ENCODE results near the gene GALNT6.
A peak's percentile ranks its signal among the peaks of the same experiment; 100 is the strongest.
"Not testable (repeated sequence)": the region's sequence is repeated elsewhere in the genome, so short reads cannot be mapped to it uniquely, and the experiment has no call there.

Gene GALNT6

DNA sequence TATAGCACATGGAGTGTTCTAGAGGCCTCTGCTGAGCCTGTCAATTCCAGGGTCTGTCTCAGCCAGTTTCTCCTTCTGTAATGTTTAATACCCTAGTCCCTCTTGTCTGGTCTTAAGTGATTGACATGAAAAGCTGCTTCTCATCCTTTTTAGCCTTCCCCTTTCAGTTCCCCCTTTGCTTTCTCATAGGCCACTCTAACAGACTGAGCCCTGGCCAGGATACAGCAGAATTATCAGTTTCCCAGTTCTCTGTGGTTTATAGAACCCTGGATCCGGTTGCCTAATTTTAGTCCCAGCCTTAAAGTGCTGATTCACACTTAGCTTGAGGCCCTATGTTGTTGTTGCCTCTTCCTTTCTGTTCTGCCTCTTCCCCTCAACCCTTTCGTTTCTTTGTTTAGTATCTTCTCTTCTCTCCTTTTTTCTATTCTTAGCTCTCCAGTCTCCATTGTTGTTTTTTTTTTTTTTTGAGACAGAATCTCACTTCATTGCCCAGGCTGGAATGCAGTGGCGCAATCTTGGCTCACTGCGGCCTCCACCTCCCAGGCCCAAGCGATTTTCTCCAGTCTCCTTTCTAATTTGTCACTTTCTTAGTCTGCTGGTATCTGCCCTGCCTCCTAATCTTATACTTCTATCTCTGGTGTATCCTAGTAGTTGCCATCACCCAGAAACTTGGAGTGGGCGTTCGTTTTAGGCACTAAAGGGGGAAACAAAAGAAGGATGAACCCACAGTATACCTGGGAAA is 64.3 kb downstream of the GALNT6 start:
- no peak for ATAC-seq (replicated peaks)
- H3K4me1 Mint-ChIP-seq (ENCODE audit: low read depth in 2 of 2) = peaks cover 50 to 65% of the 10 kb centered on the region in 2 donors
- no peaks in the 10 kb centered on the region for H3K9me3 Mint-ChIP-seq
- peak overlapping the region; percentile 67 to 91 for H3K27ac Mint-ChIP-seq
- H3K36me3 Mint-ChIP-seq (ENCODE audit: insufficient read depth) = peaks cover 31% of the 10 kb centered on the region
- H3K27me3 Mint-ChIP-seq = no peaks in the 10 kb centered on the region
- peak overlapping the region; percentile 39 to 41 for H3K4me3 Mint-ChIP-seq
- DNase-seq = no peak

DNA sequence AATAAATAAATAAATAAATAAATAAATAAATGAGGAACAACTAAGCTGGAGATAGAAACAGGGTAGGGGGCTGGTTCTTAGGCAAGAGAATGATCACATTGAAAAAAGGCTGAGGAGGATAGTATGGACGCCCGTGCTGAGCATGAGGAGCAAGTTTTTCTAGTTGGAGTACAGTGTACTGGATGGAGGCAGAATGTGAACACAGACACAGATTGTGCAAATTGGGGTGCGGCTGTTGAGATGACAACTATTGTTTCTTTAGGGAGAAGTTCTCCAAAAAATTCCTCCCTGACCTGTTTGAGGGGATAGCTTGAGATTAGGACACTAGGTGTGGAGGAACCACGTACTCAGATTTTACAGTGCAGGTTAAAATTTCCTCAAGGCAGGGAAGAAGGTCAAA is 66.3 kb downstream of the GALNT6 start:
- H3K36me3 Mint-ChIP-seq (ENCODE audit: insufficient read depth) = peaks cover 42% of the 10 kb centered on the region
- H3K27ac Mint-ChIP-seq = peak overlapping the region; percentile 88 to 97
- ATAC-seq (replicated peaks) = no peak
- no peaks in the 10 kb centered on the region for H3K27me3 Mint-ChIP-seq
- H3K4me1 Mint-ChIP-seq (ENCODE audit: low read depth in 2 of 2) = peaks cover 66 to 77% of the 10 kb centered on the region in 2 donors
- DNase-seq = no peak
- no peaks in the 10 kb centered on the region for H3K9me3 Mint-ChIP-seq
- H3K4me3 Mint-ChIP-seq = peak overlapping the region; percentile 92 to 94

DNA sequence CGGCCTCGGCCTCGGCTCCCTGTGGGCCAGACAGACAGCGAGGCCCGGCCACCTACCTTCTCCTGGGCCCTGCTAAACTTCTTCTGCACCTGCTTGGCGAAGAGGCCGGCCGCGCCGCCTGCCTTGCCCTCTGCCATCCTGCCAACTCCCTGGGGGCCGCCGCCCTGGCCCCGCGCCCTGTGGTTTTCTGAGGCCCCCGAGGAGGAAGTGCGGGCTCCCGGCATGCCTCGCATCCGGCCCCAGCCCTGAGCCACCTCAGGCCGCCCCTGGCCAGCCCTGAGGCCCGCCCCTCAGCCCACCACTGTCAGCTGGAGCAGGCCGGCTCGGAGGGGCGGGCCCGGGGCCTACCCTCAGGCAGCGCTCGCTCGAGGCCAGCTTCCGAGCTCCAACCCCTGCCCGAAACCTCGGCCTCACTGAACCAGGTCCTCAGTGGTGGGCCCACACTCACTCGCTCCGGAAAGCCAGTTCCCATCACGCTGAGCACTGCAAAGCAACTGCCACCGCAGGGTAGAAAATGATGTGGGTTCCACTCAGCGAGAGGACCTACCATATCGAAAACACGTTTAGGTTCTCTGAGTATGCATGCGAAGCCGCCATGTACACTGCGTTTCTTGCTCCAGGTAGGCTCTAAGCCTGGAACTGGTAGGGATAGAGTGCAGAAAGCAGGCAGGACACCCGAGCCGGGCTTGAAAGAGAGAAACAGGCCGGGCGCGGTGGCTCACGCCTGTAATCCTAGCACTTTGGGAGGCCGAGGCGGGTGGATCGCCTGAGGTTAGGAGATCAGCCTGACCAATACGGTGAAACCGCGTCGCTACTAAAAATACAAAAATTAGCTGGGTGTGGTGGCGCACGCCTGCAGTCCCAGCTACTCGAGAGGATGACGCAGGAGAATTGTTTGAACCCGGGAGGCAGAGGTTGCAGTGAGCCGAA is 67.0 kb downstream of the GALNT6 start, which contains the start of gene BIN2:
Gene BIN2 (minus strand): TSS at position 209 of the 930 bp plus-strand sequence. CDS start 72 bp downstream, at position 137.
- Mint-ChIP-seq H3K4me3 (peak within 1 kb of the TSS; percentile 92 to 94), H3K9me3 (no peaks in the 10 kb centered on the region), H3K4me1 (ENCODE audit: low read depth in 2 of 2) (peaks cover 64 to 78% of the 10 kb centered on the region in 2 donors), H3K27ac (peak within 1 kb of the TSS; percentile 88 to 97), H3K36me3 (ENCODE audit: insufficient read depth) (peaks cover 42% of the 10 kb centered on the region), H3K27me3 (no peaks in the 10 kb centered on the region)
- ATAC-seq (replicated peaks) = peak; percentile 71
- DNase-seq = peak; percentile 64 to 70 (median 69)

DNA sequence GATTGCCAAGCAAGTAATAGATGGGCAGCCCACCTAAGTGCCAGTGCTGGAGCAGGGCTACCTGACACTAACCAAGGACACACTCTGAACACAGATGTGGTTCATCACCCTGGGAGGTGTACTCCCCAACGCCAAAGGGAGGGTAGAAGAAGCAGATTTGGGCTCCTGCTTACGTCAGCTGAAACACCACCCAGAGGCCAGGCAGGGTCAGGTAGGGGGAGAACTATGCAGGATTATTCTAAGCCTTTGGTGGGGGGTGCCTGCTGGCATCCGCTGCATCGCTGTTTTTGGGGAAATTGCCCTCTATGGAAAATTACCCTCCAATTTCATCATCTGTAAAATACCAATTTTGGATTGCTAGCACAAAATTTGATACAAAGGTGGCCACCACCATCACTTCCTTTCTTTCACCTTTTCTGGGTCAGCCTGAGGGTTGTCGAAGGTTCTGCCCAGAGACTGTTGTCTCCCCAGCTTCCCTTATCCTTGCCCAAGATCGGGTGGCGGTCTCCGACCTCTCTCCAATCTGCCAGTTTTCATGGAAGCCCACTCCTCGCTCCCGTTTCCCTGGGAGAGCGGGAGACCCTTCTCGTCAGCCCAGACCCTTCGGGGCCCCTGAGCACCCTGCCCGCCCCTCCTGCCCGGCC is 67.8 kb downstream of the GALNT6 start:
- Mint-ChIP-seq H3K9me3 (no peaks in the 10 kb centered on the region), H3K27me3 (no peaks in the 10 kb centered on the region), H3K4me1 (ENCODE audit: low read depth in 2 of 2) (peaks cover 64 to 78% of the 10 kb centered on the region in 2 donors), H3K36me3 (ENCODE audit: insufficient read depth) (peaks cover 46% of the 10 kb centered on the region), H3K4me3 (peak overlapping the region; percentile 92 to 94), H3K27ac (peak overlapping the region; percentile 88 to 97)
- DNase-seq (peak; percentile 54 to 58 (median 55)), ATAC-seq (replicated peaks) (peak; percentile 66)

DNA sequence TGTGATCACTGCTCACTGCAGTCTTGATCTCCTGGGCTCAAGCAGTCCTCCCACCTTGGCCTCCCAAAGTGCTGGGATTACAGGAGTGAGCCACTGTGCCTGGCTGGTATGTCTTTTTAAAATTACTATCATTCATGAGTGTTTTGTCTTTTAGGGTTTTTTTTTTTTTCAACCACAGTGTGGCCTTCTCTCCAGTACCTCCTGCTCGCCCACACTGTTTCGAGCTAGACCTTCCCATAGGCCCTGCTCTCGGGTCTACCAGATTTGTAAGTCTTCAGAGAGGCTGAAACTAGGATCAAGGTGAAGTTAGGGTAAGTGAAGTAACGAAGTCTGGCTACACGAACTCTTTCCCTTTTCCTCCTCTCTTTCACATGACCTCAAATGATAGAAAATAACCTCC is 68.8 kb downstream of the GALNT6 start:
- ATAC-seq (replicated peaks) = no peak
- H3K9me3 Mint-ChIP-seq = no peaks in the 10 kb centered on the region

DNA sequence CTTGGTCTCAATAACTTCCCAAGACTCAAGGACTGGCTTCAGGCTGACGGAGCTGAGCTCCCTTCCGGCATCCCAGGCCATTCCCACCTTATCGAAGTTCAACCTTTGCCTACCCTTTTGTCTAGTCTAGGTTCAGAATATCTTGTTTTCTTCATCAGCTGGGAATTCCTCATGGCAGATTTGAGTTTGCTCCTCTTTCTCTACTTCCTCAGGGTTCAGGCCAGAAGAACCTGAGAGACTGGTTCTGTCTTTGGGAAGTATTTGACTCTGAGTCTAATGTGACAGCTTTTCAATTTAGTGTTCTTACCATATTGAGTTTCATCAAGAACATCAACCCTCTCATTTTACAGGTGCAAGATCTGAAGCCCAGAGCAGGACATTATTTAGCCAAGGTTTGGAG is 69.3 kb downstream of the GALNT6 start:
- ATAC-seq (replicated peaks) (no peak), DNase-seq (no peak)
- Mint-ChIP-seq H3K4me1 (ENCODE audit: low read depth in 2 of 2) (peaks cover 67 to 78% of the 10 kb centered on the region in 2 donors), H3K9me3 (no peaks in the 10 kb centered on the region), H3K4me3 (peak overlapping the region; percentile 92 to 94), H3K36me3 (ENCODE audit: insufficient read depth) (peaks cover 47% of the 10 kb centered on the region), H3K27ac (peak overlapping the region; percentile 88 to 97), H3K27me3 (no peaks in the 10 kb centered on the region)

More for the DNA sequence above, 68.8 kb downstream of the GALNT6 start:
- peak overlapping the region; percentile 92 to 94 for H3K4me3 Mint-ChIP-seq
- no peak for DNase-seq
- peaks cover 68 to 83% of the 10 kb centered on the region in 2 donors for H3K4me1 Mint-ChIP-seq (ENCODE audit: low read depth in 2 of 2)
- H3K27me3 Mint-ChIP-seq = no peaks in the 10 kb centered on the region
- peaks cover 50% of the 10 kb centered on the region for H3K36me3 Mint-ChIP-seq (ENCODE audit: insufficient read depth)
- H3K27ac Mint-ChIP-seq = peak overlapping the region; percentile 88 to 97

DNA sequence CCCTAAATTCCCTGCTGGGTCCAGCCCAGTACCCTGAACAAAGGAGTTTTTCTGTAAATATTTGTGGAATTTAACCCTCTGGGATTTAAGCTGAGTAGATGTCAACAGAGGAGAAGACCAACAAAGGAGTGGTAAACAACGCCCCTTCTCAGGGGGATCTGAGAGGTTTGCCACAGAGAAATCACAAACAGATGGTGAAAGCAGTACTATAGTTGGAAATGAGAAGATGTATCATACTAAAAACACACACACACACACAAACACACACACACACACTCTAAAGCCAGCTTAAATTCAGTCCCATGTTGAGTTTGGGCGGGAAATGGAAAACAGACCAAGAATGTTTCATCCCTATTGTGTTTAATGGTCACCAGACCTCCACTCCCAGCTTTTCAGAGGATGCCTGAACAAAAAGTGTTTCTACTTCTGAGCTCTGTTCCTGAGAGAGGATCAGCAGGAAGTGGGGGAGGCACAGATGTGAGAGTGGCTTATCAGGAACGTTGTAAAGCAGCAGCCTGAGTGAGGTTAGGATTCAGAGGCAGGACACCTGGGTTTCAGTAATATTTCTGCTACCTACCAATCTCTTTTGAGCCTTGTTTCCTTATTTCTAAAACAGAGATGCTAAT is 70.4 kb downstream of the GALNT6 start:
- Mint-ChIP-seq H3K27me3 (no peaks in the 10 kb centered on the region), H3K27ac (peak overlapping the region; percentile 88 to 97), H3K9me3 (no peaks in the 10 kb centered on the region), H3K4me3 (peak overlapping the region; percentile 92 to 94), H3K36me3 (ENCODE audit: insufficient read depth) (peaks cover 49% of the 10 kb centered on the region), H3K4me1 (ENCODE audit: low read depth in 2 of 2) (peaks cover 65 to 77% of the 10 kb centered on the region in 2 donors)
- ATAC-seq (replicated peaks) (no peak), DNase-seq (no peak)

DNA sequence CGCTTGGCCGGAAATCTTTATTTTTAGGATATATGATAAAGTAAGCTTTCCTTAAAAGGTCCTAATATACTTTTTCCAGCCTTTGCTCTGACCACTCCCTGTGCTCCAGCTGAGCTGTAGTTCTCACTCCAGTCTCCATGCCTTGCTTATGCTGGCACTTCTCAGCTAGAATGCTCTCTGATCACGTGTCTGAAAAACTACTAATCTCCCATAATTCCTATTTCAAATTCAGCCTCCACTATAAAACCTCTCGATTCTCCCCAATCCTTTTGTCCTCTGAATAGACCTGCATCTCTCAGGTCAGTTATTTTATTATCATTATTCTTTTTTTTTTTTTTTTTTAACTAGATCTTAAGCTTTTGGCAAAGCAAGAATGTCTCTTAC is 70.9 kb downstream of the GALNT6 start:
- H3K36me3 Mint-ChIP-seq (ENCODE audit: insufficient read depth) = peaks cover 54% of the 10 kb centered on the region
- H3K9me3 Mint-ChIP-seq = no peaks in the 10 kb centered on the region
- no peaks in the 10 kb centered on the region for H3K27me3 Mint-ChIP-seq
- peak overlapping the region; percentile 92 to 94 for H3K4me3 Mint-ChIP-seq
- DNase-seq = no peak
- H3K27ac Mint-ChIP-seq = peak overlapping the region; percentile 88 to 97
- H3K4me1 Mint-ChIP-seq (ENCODE audit: low read depth in 2 of 2) = peaks cover 64 to 77% of the 10 kb centered on the region in 2 donors
- no peak for ATAC-seq (replicated peaks)

DNA sequence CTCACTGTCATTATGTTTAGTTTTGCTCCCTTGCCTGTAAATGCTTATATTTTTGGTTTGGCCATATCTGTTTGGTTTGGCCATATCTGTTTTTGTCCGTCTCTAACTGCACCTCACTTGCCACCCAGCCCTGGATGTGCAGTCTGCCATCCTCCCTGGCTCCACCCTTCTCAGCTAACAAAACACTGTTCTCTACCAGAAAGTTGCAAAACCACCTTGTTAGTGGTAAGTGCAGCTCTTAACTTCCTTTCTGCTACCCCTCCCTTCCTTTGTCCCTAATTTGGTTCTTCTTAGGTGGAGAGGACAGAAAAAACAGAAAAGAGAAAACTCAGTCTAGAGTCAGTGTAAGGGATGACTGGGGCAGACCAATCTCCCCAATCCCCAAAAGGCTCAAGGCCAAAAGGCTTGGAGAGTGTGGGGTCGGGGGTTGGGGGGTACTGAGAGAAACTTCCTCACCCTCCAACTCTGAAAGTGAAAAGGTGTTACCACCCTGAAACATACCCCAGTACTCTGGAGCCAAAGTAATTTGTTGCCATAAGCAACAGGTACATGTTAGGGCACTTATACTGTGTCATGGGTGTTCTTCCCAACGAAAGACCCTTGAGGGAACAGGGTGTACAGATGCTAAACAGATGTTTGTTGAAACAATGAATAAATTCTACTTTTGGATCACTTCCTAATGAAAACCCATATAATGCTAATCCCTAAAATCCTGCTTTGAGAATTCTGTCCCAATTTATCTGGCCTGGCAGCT is 72.2 kb downstream of the GALNT6 start:
- peak overlapping the region; percentile 88 to 97 for H3K27ac Mint-ChIP-seq
- ATAC-seq (replicated peaks) (peak; percentile 76), DNase-seq (peak; percentile 45 to 59 (median 53))
- peaks cover 58 to 65% of the 10 kb centered on the region in 2 donors for H3K4me1 Mint-ChIP-seq (ENCODE audit: low read depth in 2 of 2)
- H3K9me3 Mint-ChIP-seq = no peaks in the 10 kb centered on the region
- peaks cover 59% of the 10 kb centered on the region for H3K36me3 Mint-ChIP-seq (ENCODE audit: insufficient read depth)
- H3K27me3 Mint-ChIP-seq = no peaks in the 10 kb centered on the region
- peak overlapping the region; percentile 92 to 94 for H3K4me3 Mint-ChIP-seq

DNA sequence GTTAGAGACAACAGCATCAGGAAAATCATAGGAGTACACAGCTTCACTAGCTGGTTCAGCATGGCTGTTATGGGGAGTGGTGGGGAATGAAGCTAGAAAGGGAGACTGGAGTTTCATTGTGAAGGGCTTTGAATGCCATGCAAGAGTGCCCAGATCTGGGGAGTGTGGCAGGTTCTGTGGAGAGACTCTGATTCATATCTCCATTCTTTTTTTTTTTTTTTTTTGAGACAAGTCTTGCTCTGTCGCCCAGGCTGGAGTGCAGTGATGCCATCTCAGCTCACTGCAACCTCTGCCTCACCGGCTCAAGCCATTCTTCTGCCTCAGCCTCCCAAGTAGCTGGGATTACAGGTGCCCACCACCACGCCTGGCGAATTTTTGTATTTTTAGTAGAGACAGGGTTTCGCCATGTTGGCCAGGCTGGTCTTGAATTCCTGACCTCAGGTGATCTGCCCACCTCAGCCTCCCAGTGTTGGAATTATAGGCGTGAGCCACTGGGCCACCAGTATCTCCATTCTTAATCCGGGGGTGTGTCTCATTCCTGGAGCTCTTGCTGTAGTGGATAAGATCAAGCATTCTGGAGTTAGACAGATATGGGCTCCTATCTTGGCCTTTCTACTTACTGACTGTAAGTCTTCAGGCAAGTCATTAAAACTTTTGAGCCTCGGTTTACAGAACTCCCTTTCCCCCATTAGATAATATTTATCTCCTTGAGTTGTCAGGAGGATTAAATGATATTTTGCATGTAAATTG is 73.0 kb downstream of the GALNT6 start:
- H3K9me3 Mint-ChIP-seq; DNase-seq; H3K27me3 Mint-ChIP-seq; ATAC-seq (replicated peaks): not testable (repeated sequence)
- Mint-ChIP-seq H3K27ac (peak overlapping the region; percentile 88 to 97), H3K4me3 (peak overlapping the region; percentile 92 to 94), H3K36me3 (ENCODE audit: insufficient read depth) (peaks cover 58% of the 10 kb centered on the region), H3K4me1 (ENCODE audit: low read depth in 2 of 2) (peaks cover 57 to 61% of the 10 kb centered on the region in 2 donors)

DNA sequence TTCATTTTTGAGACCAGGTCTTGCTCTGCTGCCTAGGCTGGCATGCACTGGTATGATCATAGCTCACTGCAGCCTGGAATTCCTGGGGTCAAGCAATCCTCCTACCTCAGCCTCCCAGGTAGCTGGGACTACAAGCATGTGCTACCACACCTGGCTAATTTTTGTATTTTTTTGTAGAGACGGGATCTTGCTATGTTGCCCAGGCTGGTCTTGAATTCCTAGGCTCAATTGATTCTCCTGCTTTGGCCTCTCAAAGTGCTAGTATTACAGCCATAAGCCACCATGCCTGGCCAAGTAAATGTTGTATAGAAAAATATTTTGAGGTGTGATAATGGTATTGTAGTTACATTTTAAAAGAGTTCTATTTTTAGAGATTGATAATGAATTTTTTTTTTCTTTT is 79.8 kb downstream of the GALNT6 start:
- Mint-ChIP-seq H3K36me3 (ENCODE audit: insufficient read depth) (peaks cover 92% of the 10 kb centered on the region), H3K9me3 (no peaks in the 10 kb centered on the region), H3K27me3 (no peaks in the 10 kb centered on the region), H3K4me1 (ENCODE audit: low read depth in 2 of 2) (peaks cover 39 to 62% of the 10 kb centered on the region in 2 donors), H3K4me3 (peak overlapping the region; percentile 50 to 64), H3K27ac (peak overlapping the region; percentile 91 to 94)
- no peak for DNase-seq
- no peak for ATAC-seq (replicated peaks)
